Cortex of kidney (tissue), 1 donor: ENCODE results near the gene IGFLR1.

ENCODE experiments used
- DNase-seq: peaks from one replicate; lab custom pipeline; 2025; lab: John Stamatoyannopoulos, UW

The IGFLR1 gene, protein sequence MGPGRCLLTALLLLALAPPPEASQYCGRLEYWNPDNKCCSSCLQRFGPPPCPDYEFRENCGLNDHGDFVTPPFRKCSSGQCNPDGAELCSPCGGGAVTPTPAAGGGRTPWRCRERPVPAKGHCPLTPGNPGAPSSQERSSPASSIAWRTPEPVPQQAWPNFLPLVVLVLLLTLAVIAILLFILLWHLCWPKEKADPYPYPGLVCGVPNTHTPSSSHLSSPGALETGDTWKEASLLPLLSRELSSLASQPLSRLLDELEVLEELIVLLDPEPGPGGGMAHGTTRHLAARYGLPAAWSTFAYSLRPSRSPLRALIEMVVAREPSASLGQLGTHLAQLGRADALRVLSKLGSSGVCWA

DNA sequence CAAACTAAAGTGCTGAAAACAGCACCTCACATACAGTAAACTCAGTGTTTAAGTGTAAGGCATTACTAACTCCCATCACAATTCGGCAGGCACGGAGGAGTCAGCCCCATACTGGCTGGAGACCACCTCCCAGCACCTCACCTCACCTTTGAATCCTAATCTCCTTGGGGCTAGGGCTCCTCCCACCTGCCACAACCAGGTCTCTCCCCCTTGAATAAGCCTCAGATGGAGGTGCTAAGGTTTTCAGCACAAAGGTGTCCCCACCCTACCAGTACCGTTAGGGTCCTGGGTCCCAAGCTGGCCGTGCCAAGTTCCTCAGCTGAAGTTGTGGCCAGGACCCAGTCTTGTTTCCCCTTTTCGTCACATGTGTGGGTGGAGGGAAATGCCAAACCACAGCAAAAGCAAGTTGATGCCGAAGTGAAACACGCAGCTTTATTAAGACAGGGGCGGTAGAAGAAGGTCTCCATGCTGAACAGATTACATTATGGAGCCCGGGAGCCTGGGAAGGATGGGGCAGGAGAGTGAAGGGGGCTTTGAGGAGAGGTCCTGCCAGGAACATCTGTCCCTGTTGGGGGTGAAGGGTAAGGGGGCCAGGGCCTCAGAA is at the start of gene IGFLR1:
Gene IGFLR1 (minus strand): TSS at position 332 of the 604 bp plus-strand sequence. CDS start 1,272 bp downstream, outside the sequence.
- DNase-seq, result no peak

DNA sequence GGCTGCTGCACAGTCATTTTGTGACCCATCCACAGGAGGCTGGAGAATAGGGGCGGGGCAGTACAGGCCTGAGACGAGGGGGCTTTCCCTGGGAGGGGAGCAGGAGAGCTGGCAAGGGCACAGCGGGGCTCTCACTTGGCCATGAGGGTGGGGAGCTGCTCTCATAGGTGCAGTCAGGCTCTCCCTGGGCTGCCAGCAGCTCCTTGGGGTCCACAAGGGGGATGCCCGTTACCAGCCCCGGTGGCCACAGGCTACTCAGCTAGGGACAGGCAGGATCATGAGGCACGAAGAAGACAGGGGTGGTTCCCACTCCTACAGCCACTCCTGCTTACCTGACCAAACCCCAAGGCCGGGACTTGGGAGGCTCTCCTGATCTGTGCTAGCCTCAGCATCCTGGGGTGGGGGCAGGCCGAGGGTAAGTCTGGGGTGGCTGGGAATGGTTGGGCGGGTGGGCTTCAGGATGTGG is 49.6 kb upstream of the IGFLR1 start:
- no peak for DNase-seq

DNA sequence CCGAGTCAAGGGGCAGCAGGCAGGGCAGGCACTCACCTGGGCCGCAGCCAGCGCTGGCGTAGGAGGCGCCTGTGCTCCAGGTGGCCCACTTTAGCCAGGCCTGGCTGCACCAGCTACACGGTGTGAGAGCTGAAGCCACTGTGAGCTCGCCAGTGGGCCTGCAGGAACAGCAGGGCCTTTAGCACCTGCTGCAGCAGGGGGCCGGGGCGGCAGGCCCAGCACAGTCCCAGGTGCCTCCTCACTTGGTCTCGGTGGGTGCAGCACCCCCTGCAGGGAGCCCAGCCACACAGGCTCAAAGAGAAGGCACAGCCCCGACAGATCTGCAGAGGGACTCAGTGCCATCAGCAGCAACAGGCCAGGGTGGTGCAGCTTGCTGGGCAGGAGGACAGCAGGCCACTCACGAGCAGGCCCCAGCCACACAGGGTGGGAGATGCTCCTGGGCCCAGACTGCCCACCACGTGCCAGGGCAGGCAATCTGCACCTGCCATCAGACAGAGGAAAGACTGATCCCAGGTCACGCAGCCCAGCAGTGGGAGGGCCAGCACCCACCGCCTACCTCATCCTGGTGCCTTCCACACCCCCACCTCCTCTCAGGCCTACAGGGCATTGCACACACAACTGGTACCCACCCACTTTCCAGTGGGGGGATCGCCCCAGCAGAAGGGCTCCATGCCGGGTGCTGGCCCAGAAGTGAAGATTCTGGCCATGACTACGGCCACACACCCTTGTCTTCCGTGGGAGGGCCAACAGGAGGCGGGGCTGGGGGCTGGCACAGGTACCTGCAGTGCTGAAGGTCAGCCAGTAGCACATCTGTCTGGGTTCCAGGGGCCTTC is 48.9 kb upstream of the IGFLR1 start:
- no peak for DNase-seq

DNA sequence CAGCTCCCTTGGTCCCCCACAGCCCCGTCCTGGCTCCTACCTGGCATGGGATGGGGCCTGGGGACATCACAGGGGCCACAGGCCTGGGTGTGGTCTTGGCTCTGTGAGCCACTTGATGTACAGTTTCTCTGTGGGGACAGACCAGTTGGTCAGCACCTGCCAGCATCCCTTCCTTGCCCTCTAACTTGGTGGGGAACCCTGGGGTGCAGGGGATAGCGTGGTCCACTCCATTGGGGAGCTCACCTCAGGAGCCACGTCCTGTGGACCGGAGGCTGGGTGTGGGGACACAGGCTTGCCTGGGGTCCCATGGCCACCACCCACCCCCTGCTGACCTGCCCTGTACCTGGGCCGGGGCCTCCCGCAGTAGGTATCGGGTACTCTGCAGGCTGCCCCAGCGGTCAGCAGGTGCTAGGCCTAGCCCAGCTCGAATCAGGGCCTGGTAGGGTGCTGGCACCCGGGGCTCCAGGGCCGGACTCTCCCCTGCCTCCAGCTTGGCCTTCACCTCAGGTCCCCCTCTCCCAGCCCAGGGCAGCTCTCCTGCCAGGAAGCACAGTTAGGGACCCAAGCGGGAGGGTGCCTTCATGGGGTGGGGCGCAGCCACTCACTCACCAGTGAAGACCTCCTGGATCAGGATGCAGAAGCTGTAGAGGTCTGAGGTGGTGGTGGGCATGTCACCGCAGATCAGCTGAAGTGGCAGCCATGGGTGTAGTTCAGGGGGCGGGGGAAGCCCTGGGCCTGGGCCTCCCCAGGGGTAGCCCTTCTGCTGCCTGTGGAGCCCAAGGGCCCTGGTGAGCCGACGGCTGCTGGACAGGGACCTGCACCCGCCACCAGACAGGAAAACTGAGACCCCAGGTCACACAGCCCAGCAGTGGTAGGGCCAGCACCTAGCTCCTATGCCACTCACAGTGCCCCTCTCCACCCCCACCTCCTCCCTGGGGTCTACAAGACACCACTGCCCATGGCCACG is 48.0 kb upstream of the IGFLR1 start:
- no peak for DNase-seq

DNA sequence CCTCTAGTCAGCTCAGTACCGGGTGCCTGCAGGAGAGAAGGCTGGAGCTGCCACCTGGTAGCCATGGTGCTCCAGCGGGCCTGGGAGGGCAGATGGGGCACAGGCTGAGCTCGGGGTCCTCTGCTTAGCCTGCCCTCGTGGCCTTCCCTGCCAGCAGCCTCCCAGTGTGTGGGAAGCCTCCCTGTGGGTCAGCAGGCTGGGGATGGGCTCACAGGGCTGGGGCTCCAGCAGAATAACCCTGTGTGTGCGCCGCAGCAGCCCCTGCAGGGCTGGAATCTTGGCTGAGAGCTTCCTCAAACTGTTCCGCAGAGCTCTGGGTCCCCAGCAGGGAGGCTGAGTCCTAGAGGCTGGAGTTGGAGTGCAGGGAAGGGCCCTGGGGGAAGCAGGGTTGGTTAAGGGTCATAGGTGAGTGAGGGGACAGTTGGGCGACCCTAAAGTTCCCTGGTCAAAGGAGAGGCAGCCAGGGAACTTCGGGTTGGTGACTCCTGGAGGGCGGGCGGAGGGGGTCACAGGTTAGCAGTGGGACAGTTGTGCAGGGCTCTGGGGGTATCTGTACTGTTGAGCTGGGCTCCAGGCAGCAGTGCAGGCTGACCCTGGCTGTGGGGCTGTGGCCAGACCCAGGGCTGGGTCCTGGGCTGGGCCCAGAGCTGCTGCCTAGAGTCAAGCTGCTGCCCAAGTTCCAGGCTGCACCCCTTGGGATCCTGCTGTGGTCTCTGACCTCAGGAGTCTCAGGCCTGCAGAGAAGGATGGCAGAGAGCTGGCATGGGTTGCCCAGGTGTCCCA is 47.1 kb upstream of the IGFLR1 start:
- no peak for DNase-seq

DNA sequence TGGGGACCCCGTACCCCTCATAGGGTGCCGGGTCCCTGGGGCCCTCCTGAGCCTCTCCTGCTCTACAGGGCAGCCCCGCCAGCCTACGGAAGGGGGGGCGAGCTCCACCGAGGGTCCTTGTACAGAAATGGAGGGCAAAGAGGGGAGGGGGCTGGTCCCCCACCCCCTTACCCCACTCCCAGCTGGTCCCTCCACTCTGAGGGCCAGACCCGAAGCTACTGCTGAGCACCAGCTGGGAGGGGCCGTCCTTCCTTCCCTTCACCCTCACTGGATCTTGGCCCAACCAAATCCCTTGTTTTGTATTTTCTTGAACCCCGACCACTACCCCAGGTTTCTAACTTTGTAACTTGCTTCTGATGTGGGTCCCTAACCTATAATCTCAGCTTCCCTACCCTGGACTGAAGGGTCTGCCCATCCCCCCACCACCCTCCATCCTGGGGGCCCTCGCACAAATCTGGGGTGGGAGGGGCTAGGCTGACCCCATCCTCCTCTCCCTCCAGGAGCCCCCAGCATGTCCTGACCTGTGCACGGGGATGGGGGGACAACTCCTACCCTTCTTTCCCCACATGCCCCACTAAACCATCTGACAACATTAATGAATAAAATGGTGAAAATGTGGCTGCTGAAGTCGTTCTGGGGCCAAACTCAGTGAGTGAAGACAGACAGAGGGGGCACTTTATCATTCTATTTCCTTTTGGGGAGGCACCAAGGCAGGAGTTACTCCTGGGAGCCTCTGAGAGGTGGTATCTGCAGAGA is 46.1 kb upstream of the IGFLR1 start:
- DNase-seq, result no peak

DNA sequence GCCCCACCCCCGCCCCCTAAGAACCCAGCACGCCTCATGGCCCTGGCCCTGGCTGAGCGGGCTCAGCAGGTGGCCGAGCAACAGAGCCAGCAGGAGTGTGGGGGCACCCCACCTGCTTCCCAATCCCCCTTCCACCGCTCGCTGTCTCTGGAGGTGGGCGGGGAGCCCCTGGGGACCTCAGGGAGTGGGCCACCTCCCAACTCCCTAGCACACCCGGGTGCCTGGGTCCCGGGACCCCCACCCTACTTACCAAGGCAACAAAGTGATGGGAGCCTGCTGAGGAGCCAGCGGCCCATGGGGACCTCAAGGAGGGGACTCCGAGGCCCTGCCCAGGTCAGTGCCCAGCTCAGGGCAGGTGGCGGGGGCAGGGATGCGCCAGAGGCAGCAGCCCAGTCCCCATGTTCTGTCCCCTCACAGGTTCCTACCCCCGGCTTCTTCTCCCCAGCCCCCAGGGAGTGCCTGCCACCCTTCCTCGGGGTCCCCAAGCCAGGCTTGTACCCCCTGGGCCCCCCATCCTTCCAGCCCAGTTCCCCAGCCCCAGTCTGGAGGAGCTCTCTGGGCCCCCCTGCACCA is 45.1 kb upstream of the IGFLR1 start:
- no peak for DNase-seq

DNA sequence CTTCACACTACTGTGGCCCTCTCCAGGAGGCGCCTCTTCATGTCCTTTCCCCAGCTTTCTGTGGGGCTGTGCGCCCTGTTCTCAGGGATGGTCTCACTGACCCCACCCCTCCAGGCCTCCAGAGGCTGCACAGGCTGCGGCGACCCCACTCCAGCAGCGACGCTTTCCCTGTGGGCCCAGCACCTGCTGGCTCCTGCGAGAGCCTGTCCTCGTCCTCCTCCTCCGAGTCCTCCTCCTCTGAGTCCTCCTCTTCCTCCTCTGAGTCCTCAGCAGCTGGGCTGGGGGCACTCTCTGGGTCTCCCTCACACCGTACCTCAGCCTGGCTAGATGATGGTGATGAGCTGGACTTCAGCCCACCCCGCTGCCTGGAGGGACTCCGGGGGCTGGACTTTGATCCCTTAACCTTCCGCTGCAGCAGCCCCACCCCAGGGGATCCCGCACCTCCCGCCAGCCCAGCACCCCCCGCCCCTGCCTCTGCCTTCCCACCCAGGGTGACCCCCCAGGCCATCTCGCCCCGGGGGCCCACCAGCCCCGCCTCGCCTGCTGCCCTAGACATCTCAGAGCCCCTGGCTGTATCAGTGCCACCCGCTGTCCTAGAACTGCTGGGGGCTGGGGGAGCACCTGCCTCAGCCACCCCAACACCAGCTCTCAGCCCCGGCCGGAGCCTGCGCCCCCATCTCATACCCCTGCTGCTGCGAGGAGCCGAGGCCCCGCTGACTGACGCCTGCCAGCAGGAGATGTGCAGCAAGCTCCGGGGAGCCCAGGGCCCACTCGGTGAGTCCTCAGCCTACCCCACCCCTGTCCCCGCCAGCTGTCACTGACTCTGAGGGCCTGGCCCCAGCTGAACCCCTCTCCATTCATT is 44.3 kb upstream of the IGFLR1 start:
- no peak for DNase-seq

DNA sequence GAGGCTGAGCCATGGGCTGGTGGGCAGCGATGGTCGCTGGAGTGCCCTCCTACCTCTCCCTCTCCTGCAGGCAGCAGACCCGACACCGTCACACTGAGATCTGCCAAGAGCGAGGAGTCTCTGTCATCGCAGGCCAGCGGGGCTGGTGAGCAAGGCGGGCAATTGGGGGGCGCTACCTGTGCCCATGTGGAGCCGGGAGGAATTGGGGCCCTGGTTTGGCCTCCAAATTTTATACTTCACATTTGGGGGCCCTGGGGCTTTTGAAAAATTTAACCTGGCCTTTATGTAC is 43.0 kb upstream of the IGFLR1 start:
- DNase-seq, result no peak

DNA sequence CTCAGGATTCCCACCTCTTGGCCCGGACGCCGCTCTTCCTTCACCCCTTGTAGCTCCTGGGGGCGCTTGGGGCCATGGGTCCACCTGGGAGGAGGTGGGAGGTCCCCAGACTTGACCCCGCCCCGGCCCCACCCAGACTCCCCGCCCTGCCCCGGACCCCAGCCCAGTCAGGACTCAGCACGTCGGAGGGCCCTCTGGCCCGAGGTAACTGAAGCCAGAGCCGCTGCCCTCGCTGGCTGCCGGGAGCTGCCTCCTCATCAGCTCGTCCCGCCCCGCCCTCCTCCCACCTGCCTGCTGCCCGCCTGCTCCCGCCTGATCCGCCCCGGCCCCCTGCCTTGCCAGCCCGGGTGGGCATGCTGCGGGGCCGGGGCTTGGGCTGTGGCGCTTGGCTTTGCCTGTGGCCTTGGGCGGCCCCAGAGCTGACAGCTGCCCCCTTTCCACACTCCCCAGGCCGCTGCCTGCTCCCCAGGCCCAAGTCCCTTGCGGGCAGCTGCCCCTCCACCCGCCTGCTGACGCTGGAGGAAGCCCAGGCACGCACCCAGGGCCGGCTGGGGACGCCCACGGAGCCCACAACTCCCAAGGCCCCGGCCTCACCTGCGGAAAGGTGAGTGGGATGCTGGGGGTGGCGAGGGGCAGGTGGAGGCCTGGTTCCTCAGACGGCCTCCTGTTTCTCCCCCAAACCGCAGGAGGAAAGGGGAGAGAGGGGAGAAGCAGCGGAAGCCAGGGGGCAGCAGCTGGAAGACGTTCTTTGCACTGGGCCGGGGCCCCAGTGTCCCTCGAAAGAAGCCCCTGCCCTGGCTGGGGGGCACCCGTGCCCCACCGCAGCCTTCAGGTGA is 42.5 kb upstream of the IGFLR1 start:
- DNase-seq, result no peak

DNA sequence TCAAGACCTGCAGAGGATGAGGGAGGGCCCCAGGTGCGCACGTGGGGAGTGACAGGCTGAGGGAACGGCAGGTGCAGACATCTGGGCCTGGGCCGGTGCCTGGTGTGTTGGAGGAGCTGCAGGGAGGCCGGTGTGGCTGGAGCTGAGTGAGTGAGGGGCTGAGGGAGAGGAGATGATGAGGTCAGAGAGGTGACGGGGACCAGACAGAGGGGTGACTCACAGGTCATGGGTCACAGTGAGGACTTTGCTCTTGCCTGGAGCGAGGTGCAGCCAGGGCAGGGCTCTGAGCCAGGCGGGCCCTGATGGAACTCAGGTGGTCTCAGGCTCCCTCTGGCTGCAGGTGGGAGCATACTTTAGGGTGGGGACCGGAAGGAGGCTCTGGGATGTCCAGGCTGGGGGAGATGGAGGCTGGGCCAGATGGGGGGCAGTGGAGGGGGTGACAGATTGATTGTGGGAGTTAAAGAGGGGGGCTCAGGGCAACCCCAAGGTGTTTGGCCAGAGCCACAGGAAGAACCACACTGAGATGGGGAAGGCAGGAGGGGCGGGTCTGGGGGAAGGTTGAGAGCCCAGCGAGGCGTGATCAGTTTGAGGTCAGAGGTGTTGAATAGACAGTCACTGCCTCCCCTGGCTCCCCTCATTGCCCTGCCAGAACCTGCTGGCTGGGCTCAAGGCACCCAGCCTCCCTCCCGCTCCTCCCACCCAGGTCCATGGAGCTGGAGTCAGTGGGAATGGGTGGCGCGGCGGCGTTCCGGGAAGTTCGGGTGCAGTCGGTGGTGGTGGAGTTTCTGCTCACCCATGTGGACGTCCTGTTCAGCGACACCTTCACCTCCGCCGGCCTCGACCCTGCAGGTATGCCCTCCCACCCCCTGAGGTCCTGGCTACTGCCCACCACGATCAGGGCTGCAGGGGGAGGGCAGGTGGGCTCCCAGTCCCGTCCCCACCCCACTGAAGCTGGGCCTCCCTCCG is 41.5 kb upstream of the IGFLR1 start:
- no peak for DNase-seq

DNA sequence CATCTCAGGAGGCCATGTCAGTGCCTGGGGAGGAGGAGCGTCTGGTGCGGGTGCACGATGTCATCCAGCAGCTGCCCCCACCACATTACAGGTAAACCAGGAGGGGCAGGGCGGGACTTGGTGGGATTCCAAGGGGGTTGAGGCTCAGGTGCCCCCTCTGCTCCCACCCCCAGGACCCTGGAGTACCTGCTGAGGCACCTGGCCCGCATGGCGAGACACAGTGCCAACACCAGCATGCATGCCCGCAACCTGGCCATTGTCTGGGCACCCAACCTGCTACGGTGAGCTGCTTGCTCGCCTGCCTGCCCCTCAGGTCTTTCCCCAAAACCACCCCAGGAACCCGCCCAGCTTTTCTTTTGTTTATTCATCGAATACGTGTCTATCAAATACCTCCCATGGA is 40.3 kb upstream of the IGFLR1 start:
- DNase-seq, result no peak

DNA sequence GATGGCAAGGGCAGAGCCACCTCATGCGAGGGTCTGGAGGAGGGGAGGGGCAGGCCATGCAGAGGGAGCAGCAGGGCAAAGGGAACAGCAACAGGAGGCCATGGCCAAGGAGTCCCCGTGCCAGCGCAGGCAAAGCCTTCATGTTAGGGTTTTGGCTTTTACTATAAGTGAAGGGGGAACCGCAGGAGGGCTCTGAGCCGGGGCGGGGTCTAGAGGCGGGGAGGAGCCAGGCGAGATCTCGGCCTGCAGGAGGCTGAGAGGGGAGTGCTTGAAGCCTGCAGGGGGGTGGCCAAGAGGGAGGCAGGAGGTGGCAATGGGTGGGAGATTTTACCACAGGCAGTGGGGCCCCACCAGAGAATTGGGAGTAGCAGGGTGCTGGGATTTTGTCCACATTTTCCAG is 39.4 kb upstream of the IGFLR1 start:
- DNase-seq, result no peak

DNA sequence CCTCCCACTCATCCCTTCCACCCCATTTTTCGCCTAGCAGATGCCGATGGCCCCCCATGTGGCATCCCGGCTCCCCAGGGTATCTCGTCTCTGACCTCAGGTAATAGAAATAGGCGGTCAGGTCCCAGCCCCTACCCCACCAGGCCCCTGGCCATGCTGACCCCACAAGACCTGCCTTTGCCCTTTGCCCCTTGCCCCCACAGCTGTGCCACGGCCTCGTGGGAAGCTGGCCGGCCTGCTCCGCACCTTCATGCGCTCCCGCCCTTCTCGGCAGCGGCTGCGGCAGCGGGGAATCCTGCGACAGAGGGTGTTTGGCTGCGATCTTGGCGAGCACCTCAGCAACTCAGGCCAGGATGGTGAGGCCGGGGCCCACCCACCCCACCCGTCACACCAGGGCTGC is 38.5 kb upstream of the IGFLR1 start:
- DNase-seq, result no peak

DNA sequence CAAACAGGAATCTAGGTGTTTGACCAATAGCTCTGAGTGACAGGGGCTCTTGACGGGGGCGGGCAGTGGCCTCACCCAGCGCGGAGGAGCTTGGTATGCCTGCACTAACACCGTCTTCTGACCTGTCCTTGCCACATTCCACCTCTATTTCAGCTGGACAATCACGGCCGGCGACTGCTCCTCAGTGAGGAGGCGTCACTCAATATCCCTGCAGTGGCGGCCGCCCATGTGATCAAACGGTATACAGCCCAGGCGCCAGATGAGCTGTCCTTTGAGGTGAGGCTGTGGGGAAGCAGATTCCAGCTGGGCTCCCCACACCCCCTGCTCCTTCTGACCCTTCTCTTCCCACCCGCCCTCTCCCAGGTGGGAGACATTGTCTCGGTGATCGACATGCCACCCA is 37.8 kb upstream of the IGFLR1 start:
- no peak for DNase-seq

DNA sequence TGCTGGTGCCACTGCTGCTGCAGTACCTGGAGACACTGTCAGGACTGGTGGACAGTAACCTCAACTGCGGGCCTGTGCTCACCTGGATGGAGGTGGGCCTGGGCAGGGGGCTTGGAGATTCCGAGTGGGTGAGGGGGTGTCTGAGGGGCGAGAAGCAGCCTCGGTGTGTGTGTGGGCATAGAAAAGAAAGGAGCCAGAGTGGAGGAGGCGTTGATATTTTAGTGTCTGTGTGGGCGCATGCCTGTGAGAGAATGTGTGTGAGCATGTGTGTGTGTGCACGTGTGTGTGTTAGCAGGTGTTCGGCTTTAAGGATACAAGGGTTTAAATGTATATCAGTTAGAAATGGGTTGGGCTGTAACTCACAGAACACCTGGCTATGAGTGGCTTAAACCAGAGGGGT is 36.8 kb upstream of the IGFLR1 start:
- DNase-seq, result no peak

DNA sequence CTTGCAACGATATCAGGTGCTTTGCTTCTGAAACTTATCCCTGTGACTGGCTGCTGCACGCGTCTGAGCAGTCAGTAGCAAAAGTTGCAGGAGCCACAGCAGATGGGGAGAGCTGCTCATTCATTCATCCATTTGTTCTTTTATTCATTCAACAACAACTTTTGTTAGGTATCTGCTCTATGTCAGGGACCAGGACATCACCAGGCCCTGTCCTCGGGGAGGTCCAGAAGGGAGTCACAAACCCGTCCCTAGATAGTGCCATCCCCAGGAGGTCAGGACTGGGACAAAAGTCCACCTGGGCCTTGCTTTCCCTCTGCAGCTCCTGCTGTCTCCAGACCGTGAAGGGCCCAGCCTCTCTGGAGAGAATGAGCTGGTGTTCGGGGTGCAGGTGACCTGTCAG is 35.7 kb upstream of the IGFLR1 start:
- no peak for DNase-seq
